Esophagus squamous epithelium (tissue), 4 donors: ENCODE results near the gene NAV2.

Source experiments
- POLR2A ChIP-seq, 4 donors: fragments of 450-650 bp; IDR thresholded peaks; one replicate each; pipeline ENCODE4 v1.6.1; 2017; ENCODE audit warnings: antibody characterized with exemption in 4 of 4, mild to moderate bottlenecking in 4 of 4, moderate library complexity in 3 of 4
- TF ChIP-seq, protein P1 (sequence below), 6 experiments: fragments of 450-650 bp in 4 of 6; fragments of 200-600 bp in 2 of 6; sonication (generic) in 2 of 6; IDR thresholded peaks; one replicate each; pipeline ENCODE4 v1.5.1; 2016 to 2019; ENCODE audit warnings: antibody characterized with exemption in 6 of 6, mild to moderate bottlenecking in 4 of 6, moderate library complexity in 4 of 6

DNA sequence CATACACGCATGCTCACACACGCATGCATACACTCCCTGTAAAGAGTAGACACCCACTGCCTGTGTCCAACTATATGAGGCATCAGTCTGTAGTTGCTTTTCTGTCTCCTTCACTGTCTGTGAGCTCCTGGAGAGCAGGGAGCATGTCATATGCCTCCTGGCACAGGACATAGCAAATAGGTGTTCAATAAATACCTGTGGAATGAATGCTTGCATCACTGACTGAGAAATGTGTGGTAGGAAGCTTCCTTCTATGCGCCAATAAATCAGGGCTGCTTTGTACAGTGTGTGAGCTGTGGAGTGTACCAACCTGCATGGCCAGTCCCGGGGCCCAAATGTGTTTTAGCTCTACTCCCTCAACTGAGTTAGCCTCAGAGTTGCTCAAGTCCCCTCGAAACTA is 37.2 kb upstream of the NAV2 start:
- TF ChIP-seq, protein P1, sequence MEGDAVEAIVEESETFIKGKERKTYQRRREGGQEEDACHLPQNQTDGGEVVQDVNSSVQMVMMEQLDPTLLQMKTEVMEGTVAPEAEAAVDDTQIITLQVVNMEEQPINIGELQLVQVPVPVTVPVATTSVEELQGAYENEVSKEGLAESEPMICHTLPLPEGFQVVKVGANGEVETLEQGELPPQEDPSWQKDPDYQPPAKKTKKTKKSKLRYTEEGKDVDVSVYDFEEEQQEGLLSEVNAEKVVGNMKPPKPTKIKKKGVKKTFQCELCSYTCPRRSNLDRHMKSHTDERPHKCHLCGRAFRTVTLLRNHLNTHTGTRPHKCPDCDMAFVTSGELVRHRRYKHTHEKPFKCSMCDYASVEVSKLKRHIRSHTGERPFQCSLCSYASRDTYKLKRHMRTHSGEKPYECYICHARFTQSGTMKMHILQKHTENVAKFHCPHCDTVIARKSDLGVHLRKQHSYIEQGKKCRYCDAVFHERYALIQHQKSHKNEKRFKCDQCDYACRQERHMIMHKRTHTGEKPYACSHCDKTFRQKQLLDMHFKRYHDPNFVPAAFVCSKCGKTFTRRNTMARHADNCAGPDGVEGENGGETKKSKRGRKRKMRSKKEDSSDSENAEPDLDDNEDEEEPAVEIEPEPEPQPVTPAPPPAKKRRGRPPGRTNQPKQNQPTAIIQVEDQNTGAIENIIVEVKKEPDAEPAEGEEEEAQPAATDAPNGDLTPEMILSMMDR (IDR thresholded peaks at IDR 0.05): no peak
- no peak for TF ChIP-seq POLR2A (IDR thresholded peaks at IDR 0.05)
